ENCODE results near the gene LNP1. TPM values are rescaled to one million over a fixed set of nuclear protein-coding genes. Genes with fewer than 3 reads are reported as not detected.

Gene LNP1
- total and polyA plus RNA-seq, 10 of the 15 experiments (the other 5 are each of a cell fraction or from before 2014, with no cell fraction given), result 2.1 to 4.2 (median 2.7) TPM

DNA sequence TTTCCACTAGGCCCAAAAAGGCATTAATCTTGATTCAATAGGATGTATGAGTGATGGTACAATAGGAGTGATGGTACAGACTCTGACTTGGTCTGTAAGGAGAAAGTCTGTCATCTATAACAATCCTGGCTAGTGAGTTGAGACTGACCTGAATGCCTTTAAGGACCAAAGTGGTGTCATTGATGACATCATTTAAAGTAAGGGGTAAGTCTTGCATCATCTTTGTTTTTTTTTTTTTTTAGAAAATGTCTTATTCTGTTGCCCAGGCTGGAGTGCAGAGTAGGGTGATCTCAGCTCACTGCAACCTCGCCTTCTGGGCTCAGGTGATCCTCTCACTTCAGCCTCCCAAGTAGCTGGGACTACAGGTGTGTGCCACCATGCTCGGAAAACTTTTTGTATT, 85.5 kb downstream of the LNP1 start:
- no peak overlapping the region for H3K4me2 ChIP-seq (ENCODE audit: control insufficient read depth, insufficient read depth)
- ChIA-PET POLR2A (no interaction called here), RAD21 (ENCODE audit: unreplicated experiment) (no interaction called here), CTCF (interaction anchor here (1.0 kb wide), 1 partner anchor 23 kb away, joined by 3 read pairs; no protein-coding TSS in a partner anchor), SMC1A (ENCODE audit: uncharacterized antibody, unreplicated experiment) (interaction anchor here (0.9 to 1.3 kb wide), 2 partner anchors 91 to 103 kb away, joined by 4 to 6 read pairs; no protein-coding TSS in a partner anchor)
- H3K79me2 ChIP-seq (ENCODE audit: control insufficient read depth, insufficient read depth, low read length), result no peaks in the 10 kb centered on the region
- FAIRE-seq, result no peak
- H3K9me3 ChIP-seq (replicated peaks; ENCODE audit: control insufficient read depth, insufficient read depth, low read length), result no peaks in the 10 kb centered on the region
- H3K9ac ChIP-seq (ENCODE audit: control insufficient read depth, insufficient read depth, low read length), result no peak overlapping the region
- no peaks in the 10 kb centered on the region for H4K20me1 ChIP-seq (ENCODE audit: control insufficient read depth, insufficient read depth)
- no peak for ATAC-seq
- peaks cover 2% of the 10 kb centered on the region for H3K4me1 ChIP-seq (ENCODE audit: control insufficient read depth, insufficient read depth, low read length)
- no peak overlapping the region for H3K4me3 ChIP-seq
- TF ChIP-seq, protein P1, sequence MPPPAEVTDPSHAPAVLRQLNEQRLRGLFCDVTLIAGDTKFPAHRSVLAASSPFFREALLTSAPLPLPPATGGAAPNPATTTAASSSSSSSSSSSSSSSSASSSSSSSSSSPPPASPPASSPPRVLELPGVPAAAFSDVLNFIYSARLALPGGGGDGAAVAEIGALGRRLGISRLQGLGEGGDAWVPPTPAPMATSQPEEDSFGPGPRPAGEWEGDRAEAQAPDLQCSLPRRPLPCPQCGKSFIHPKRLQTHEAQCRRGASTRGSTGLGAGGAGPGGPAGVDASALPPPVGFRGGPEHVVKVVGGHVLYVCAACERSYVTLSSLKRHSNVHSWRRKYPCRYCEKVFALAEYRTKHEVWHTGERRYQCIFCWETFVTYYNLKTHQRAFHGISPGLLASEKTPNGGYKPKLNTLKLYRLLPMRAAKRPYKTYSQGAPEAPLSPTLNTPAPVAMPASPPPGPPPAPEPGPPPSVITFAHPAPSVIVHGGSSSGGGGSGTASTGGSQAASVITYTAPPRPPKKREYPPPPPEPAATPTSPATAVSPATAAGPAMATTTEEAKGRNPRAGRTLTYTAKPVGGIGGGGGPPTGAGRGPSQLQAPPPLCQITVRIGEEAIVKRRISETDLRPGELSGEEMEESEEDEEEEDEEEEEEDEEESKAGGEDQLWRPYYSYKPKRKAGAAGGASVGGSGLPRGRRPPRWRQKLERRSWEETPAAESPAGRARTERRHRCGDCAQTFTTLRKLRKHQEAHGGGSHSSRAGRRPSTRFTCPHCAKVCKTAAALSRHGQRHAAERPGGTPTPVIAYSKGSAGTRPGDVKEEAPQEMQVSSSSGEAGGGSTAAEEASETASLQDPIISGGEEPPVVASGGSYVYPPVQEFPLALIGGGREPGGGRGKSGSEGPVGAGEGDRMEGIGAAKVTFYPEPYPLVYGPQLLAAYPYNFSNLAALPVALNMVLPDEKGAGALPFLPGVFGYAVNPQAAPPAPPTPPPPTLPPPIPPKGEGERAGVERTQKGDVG (CRISPR knock-in tag; IDR thresholded peaks at IDR 0.05), result no peak
- no peak for TF ChIP-seq SRF (IDR thresholded peaks at IDR 0.05; ENCODE audit: low read depth in 2 of 2, low read length in 2 of 2)
- no peak for TF ChIP-seq ZNF384 (IDR thresholded peaks at IDR 0.05; ENCODE audit: borderline replicate concordance, low read depth, low read length)
- TF ChIP-seq, protein P2, sequence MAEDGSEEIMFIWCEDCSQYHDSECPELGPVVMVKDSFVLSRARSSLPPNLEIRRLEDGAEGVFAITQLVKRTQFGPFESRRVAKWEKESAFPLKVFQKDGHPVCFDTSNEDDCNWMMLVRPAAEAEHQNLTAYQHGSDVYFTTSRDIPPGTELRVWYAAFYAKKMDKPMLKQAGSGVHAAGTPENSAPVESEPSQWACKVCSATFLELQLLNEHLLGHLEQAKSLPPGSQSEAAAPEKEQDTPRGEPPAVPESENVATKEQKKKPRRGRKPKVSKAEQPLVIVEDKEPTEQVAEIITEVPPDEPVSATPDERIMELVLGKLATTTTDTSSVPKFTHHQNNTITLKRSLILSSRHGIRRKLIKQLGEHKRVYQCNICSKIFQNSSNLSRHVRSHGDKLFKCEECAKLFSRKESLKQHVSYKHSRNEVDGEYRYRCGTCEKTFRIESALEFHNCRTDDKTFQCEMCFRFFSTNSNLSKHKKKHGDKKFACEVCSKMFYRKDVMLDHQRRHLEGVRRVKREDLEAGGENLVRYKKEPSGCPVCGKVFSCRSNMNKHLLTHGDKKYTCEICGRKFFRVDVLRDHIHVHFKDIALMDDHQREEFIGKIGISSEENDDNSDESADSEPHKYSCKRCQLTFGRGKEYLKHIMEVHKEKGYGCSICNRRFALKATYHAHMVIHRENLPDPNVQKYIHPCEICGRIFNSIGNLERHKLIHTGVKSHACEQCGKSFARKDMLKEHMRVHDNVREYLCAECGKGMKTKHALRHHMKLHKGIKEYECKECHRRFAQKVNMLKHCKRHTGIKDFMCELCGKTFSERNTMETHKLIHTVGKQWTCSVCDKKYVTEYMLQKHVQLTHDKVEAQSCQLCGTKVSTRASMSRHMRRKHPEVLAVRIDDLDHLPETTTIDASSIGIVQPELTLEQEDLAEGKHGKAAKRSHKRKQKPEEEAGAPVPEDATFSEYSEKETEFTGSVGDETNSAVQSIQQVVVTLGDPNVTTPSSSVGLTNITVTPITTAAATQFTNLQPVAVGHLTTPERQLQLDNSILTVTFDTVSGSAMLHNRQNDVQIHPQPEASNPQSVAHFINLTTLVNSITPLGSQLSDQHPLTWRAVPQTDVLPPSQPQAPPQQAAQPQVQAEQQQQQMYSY (CRISPR knock-in tag; IDR thresholded peaks at IDR 0.05), result no peak
- TF ChIP-seq TCF3 (IDR thresholded peaks at IDR 0.05; ENCODE audit: borderline replicate concordance, insufficient read depth, low read depth, low read length), result no peak
- TF ChIP-seq CHD4 (IDR thresholded peaks at IDR 0.05), result no peak
- TF ChIP-seq E4F1 (IDR thresholded peaks at IDR 0.05; ENCODE audit: borderline replicate concordance, partially characterized antibody), result no peak
- intact Hi-C loops (cut with micrococcal nuclease; ENCODE audit: unreplicated experiment), result no loop called here
- 44% methylated on average over 2 of the region's 2 CpGs for WGBS (ENCODE audit: insufficient coverage, insufficient replicate concordance, low lambda C conversion rate, missing lambda C conversion rate)
- in situ Hi-C loops (cut with MboI), result no loop called here
- DNase-seq (ENCODE audit: low read depth, low spot score), result no peak
- no peak overlapping the region for H3K27ac ChIP-seq (ENCODE audit: control insufficient read depth, insufficient read depth)
- no peaks in the 10 kb centered on the region for H3K36me3 ChIP-seq (ENCODE audit: control insufficient read depth in 2 of 2, insufficient read depth in 2 of 2, low read length in 1 of 2)
- no peaks in the 10 kb centered on the region; a peak in 1 of 4 replicates for H3K27me3 ChIP-seq (replicated peaks in 1 of 2; ENCODE audit: control insufficient read depth in 2 of 2, insufficient read depth in 2 of 2, low read length in 1 of 2)
- H2AFZ ChIP-seq (ENCODE audit: control insufficient read depth, low read depth, low read length), result no peak overlapping the region
- BruUV-seq (replicated peaks), result no TSS peak
